Panc1 (cell line): ENCODE data around the gene CYP2A6. TPM values are rescaled to one million over a fixed set of nuclear protein-coding genes. Genes with fewer than 3 reads are reported as not detected.

Experiments
- ATAC-seq: fragments of 200-7000 bp; cut with Tn5 transposase; 2 replicates; pipeline ENCODE4 v1.9.1; 2020; ENCODE audit warnings: mild to moderate bottlenecking, moderate library complexity
- BruUV-seq: library from RNA; stranded (reverse); fragments of 400-500 nt; replicated peaks from 2 replicates; lab custom pipeline; 2021; lab: Mats Ljungman, UMichigan
- CTCF ChIA-PET: fragments of 300-600 bp; sonication (Branson Sonifier 250); formaldehyde crosslinking; loops from one replicate; lab custom pipeline; 2022; ENCODE audit warnings: antibody characterized with exemption; lab: Charles Lee
- POLR2A ChIA-PET: fragments of 300-600 bp; sonication (Branson Sonifier 250); formaldehyde crosslinking; loops from one replicate; lab custom pipeline; 2022; ENCODE audit warnings: antibody characterized with exemption; lab: Charles Lee
- DNase-seq: peaks from one replicate; pipeline ENCODE4 v3.0.0-alpha.2; 2010; ENCODE audit warnings: low read depth, low spot score
- H3K27ac ChIP-seq: 2 replicates; pipeline ENCODE4 v1.5.1; 2011; ENCODE audit warnings: mild to moderate bottlenecking, low read length, inconsistent platforms
- H3K27me3 ChIP-seq: fragments of 200-500 bp; sonication (Bioruptor generic); 2 replicates; pipeline ENCODE4 v1.6.0; 2014; ENCODE audit warnings: low read length, inconsistent platforms; ENCODE audit not compliant: control insufficient read depth, insufficient read depth
- H3K36me3 ChIP-seq: fragments of 200-500 bp; sonication (Bioruptor generic); 2 replicates; pipeline ENCODE4 v1.5.1; 2014; ENCODE audit warnings: inconsistent platforms, mild to moderate bottlenecking, low read length, moderate library complexity; ENCODE audit not compliant: control insufficient read depth, insufficient read depth
- H3K4me1 ChIP-seq: 2 replicates; pipeline ENCODE4 v1.5.1; 2011; ENCODE audit warnings: inconsistent platforms, mild to moderate bottlenecking, low read length, moderate library complexity; ENCODE audit not compliant: control insufficient read depth, insufficient read depth
- H3K4me3 ChIP-seq, 2 experiments: 2 replicates each; pipeline ENCODE4 v1.5.1; 2011 to 2012; ENCODE audit warnings: low read depth in 2 of 2, low read length in 2 of 2, mild to moderate bottlenecking in 2 of 2, inconsistent platforms in 1 of 2, moderate library complexity in 1 of 2
- H3K9me3 ChIP-seq: fragments of 200-500 bp; sonication (Bioruptor generic); 2 replicates; pipeline ENCODE4 v1.5.1; 2014; ENCODE audit warnings: low read depth, mild to moderate bottlenecking, inconsistent platforms, low read length, moderate library complexity; ENCODE audit not compliant: control insufficient read depth, insufficient read depth
- CTCF ChIP-seq: fragments of 450-650 bp; IDR thresholded peaks from 2 replicates; pipeline ENCODE4 v1.5.1; 2017; ENCODE audit warnings: mild to moderate bottlenecking
- POLR2AphosphoS5 ChIP-seq: IDR thresholded peaks from 2 replicates; pipeline ENCODE4 v1.6.1; 2012; ENCODE audit warnings: mild to moderate bottlenecking, low read depth, low read length, moderate library complexity
- REST ChIP-seq, 2 experiments: IDR thresholded peaks; 2 replicates each; pipeline ENCODE4 v1.6.1; 2011 to 2012; ENCODE audit warnings: low read depth in 2 of 2, control low read depth in 1 of 2, low read length in 1 of 2, mild to moderate bottlenecking in 1 of 2, moderate library complexity in 1 of 2; ENCODE audit not compliant: insufficient read depth in 1 of 2
- SIN3A ChIP-seq: IDR thresholded peaks from 2 replicates; pipeline ENCODE4 v1.6.1; 2012; ENCODE audit warnings: low read depth, mild to moderate bottlenecking, low read length, moderate library complexity, borderline replicate concordance; ENCODE audit not compliant: insufficient read depth
- TCF7L2 ChIP-seq: IDR thresholded peaks from 2 replicates; pipeline ENCODE4 v1.6.1; 2011; ENCODE audit warnings: mild to moderate bottlenecking, low read depth, low read length, inconsistent platforms
- in situ Hi-C: cut with HindIII; loops from 2 replicates; pipeline ENCODE4 v1.10.0; 2016; ENCODE audit warnings: low sequenced_read_pairs, low pct_unique_long_range_greater_than_20kb
- intact Hi-C: fragments of 100-400 bp; cut with micrococcal nuclease; formaldehyde crosslinking; loops from one replicate; pipeline ENCODE4 v1.10.0; 2022; ENCODE audit not compliant: unreplicated experiment
- total RNA-seq: library from RNA; stranded (reverse); gene quantifications from one replicate; pipeline ENCODE4 v1.2.1, GENCODE V29; 2021; ENCODE audit not compliant: unreplicated experiment

The CYP2A6 gene
- total RNA-seq, 1 experiment from 2014 or later, result 0.41 TPM

DNA sequence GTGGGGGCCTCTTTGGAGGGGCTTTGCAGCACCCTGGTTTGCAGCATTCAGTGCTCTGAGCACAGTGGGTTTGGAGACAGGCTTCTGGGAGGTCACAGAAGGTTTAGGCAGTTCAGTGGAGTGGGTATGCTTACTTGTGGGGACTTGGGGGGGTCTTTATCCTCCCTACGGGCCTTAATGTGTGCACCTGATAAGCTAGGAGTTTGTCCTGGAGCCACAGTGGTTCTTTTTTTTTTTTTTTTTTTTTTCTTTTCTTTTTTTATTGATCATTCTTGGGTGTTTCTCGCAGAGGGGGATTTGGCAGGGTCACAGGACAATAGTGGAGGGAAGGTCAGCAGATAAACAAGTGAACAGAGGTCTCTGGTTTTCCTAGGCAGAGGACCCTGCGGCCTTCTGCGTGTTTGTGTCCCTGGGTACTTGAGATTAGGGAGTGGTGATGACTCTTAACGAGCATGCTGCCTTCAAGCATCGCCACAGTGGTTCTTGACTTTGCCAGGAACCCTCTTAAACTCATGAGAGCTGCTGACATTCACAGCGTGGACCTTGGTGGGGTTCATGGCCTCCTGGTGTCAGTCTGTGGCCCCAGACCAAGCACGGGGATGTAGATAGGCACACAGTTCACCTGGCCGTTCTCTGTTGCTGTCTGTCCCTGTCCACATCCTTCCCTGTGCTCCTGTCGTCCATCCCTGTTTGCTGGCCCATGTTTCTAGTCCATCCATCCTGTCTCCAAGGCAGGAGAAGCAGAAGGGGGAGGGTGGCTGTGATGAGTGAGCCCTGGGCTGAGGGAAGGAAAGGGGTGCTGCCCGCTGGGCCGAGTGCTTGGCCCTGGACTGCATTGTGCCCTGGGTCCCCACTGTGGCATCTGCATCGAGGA, 48.6 kb downstream of the CYP2A6 start:
- Histone ChIP-seq H3K4me3 (peak overlapping the region; percentile 65 to 76), H3K27me3 (no peaks in the 10 kb centered on the region), H3K9me3 (no peaks in the 10 kb centered on the region), H3K27ac (peak overlapping the region; percentile 44), H3K36me3 (peaks cover 2% of the 10 kb centered on the region; the same call in 1 of the 2 replicates), H3K4me1 (peaks cover 51% of the 10 kb centered on the region)
- TSS peak; percentile 90 for BruUV-seq
- in situ Hi-C loops (no loop called here), intact Hi-C loops (loop anchor here (10.0 kb wide), 1 partner anchor 137 kb away; no protein-coding TSS in a partner anchor)
- DNase-seq (no peak), ATAC-seq (no peak)
- CTCF ChIA-PET, result no interaction called here
- POLR2A ChIA-PET, result interaction anchor here (0.7 kb wide), 1 partner anchor 14 kb away, joined by 11 read pairs; no protein-coding TSS in a partner anchor
- TF ChIP-seq POLR2AphosphoS5 (no peak), SIN3A (no peak)

DNA sequence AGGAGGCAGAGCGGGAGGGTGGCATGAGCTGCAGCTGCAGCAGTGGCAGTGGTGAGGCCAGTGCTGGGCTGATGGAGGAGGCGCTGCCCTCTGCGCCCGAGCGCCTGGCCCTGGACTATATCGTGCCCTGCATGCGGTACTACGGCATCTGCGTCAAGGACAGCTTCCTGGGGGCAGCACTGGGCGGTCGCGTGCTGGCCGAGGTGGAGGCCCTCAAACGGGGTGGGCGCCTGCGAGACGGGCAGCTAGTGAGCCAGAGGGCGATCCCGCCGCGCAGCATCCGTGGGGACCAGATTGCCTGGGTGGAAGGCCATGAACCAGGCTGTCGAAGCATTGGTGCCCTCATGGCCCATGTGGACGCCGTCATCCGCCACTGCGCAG, 49.3 kb downstream of the CYP2A6 start:
- in situ Hi-C loops (no loop called here), intact Hi-C loops (loop anchor here (10.0 kb wide), 1 partner anchor 136 kb away; no protein-coding TSS in a partner anchor)
- ChIA-PET POLR2A (interaction anchor here (0.7 kb wide), 1 partner anchor 13 kb away, joined by 11 read pairs; no protein-coding TSS in a partner anchor), CTCF (no interaction called here)
- no peak for DNase-seq
- BruUV-seq, result no TSS peak
- peaks cover 49% of the 10 kb centered on the region for H3K4me1 ChIP-seq
- peaks cover 2% of the 10 kb centered on the region; the same call in 1 of the 2 replicates for H3K36me3 ChIP-seq
- peak overlapping the region; percentile 65 to 76 for H3K4me3 ChIP-seq
- H3K9me3 ChIP-seq, result no peaks in the 10 kb centered on the region
- no peaks in the 10 kb centered on the region for H3K27me3 ChIP-seq
- TF ChIP-seq CTCF, result no peak
- TF ChIP-seq POLR2AphosphoS5, result no peak
- peak overlapping the region; percentile 85 for H3K27ac ChIP-seq
- no peak for ATAC-seq

DNA sequence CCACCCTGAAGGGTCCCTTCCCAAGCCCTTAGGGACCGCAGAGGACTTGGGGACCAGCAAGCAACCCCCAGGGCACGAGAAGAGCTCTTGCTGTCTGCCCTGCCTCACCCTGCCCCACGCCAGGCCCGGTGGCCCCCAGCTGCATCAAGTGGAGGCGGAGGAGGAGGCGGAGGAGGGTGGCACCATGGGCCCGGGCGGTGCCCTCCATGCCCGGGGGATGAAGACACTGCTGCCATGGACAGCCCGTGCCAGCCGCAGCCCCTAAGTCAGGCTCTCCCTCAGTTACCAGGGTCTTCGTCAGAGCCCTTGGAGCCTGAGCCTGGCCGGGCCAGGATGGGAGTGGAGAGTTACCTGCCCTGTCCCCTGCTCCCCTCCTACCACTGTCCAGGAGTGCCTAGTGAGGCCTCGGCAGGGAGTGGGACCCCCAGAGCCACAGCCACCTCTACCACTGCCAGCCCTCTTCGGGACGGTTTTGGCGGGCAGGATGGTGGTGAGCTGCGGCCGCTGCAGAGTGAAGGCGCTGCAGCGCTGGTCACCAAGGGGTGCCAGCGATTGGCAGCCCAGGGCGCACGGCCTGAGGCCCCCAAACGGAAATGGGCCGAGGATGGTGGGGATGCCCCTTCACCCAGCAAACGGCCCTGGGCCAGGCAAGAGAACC, 49.8 kb downstream of the CYP2A6 start:
- DNase-seq, result no peak
- BruUV-seq, result no TSS peak
- Histone ChIP-seq H3K27me3 (no peaks in the 10 kb centered on the region), H3K27ac (peak overlapping the region; percentile 85), H3K9me3 (no peaks in the 10 kb centered on the region), H3K36me3 (peaks cover 2% of the 10 kb centered on the region; the same call in 1 of the 2 replicates), H3K4me3 (peak overlapping the region; percentile 65 to 76), H3K4me1 (peaks cover 44% of the 10 kb centered on the region)
- TF ChIP-seq TCF7L2, result no peak
- no peak for TF ChIP-seq POLR2AphosphoS5
- TF ChIP-seq SIN3A, result no peak
- no peak for TF ChIP-seq CTCF
- TF ChIP-seq REST (IDR thresholded peaks at IDR 0.05; ENCODE audit: insufficient read depth in 1 of 2, low read depth in 2 of 2, low read length in 1 of 2), result no peak
- in situ Hi-C loops, result no loop called here
- intact Hi-C loops, result loop anchor here (10.0 kb wide), 1 partner anchor 136 kb away; no protein-coding TSS in a partner anchor
- CTCF ChIA-PET, result no interaction called here
- POLR2A ChIA-PET, result no interaction called here
- ATAC-seq, result no peak
